SIG-M5 treated with dmso at 0.1 percent for 504 hours (cell line): ENCODE data around the gene TSPAN11.
"Not testable (repeated sequence)": the region's sequence is repeated elsewhere in the genome, so short reads cannot be mapped to it uniquely, and the experiment has no call there.

ENCODE experiments used
- DNase-seq: peaks from one replicate; lab custom pipeline; 2025; ENCODE audit not compliant: unreplicated experiment; lab: John Stamatoyannopoulos, UW

The TSPAN11 gene

DNA sequence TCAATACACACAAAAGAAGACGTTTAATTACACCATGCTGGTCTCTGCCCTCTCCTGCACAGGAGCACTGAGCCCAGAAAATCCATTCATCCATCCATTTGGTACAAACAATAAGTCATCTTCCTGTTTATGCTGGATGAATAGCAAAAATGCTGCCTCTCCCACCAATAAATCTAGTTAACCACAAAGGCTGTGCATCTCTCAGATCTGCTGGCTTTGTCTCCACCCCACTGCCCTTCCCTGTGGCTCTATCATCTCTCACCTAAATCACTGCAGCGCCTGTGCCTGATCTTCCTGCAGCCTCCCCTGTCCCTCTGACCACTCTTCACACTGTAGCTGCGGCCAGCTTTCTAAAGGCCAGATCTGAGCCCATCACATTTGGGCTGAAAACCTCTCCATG is 74.2 kb downstream of the TSPAN11 start:
- no peak for DNase-seq

DNA sequence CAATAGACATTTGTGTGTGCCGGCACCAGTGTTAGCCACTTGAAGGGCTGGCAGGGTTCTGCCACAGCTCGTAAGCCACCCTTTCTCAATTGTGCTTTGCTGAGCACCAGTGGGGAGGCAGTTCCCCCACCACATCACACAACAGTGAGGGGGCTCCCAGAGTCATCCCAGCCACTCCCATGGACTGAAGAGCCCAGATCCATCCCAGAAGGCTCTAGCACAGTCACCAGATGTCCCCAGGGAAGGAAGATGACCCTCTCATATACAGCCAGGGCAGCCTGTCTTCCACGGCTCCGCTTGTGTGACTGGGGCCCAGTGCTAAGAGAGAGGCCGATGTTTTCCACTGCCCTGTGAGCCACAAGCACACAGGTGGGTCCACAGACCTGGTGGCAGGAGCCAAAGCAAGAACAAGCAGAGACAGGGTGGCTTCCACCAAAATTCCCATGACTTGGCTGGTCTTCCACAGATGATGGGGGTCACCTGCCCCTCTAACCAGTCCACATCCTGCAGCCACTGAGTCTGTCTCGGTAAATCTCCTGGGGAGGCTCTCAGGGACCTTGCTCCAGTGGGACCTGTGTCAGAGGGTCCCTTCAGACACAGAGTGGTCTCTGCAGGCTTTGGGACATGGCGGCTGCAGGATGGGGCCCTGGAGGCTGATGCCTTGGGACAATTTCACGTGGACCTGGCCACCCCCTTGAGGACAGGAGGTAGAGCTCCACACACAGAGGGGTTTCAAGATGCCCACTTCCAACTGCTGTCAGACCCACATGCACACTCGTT is 75.2 kb downstream of the TSPAN11 start:
- no peak for DNase-seq

DNA sequence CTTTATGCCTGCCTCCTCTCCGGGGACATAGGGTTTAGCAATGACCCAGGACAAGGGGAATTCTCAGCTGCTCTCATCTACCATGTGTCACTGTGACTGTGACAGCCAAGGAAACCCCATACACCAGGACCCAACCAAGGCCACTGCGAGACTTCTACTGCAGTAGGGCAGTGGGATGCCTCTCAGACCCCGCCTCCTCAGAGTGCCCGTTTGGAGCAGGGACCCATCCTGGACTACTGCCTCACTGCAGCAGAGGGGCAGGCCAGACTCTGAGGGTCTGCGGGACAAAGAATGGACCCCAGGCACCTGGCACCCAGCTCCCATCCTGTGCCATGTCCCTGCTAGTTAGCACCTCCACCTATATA is 75.8 kb downstream of the TSPAN11 start:
- DNase-seq = no peak

DNA sequence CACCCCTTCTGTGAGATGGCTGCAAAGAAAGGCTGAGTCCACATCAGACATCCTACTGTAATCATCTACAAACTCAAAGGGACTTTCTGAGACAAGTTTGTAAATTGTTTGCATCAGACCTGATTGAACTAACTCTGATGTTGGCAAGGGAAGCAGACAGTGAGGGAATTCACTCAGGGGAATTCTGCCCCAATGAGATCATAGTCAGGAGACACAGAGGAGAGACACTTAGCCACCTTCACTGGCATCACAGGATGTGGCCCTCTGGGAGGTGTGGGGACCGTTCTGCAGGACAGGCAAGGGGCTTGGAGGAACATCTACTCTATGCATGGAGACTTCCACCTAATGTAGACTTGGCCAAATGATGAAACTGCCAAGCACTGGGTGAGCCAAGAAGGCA is 76.5 kb downstream of the TSPAN11 start:
- DNase-seq = no peak

DNA sequence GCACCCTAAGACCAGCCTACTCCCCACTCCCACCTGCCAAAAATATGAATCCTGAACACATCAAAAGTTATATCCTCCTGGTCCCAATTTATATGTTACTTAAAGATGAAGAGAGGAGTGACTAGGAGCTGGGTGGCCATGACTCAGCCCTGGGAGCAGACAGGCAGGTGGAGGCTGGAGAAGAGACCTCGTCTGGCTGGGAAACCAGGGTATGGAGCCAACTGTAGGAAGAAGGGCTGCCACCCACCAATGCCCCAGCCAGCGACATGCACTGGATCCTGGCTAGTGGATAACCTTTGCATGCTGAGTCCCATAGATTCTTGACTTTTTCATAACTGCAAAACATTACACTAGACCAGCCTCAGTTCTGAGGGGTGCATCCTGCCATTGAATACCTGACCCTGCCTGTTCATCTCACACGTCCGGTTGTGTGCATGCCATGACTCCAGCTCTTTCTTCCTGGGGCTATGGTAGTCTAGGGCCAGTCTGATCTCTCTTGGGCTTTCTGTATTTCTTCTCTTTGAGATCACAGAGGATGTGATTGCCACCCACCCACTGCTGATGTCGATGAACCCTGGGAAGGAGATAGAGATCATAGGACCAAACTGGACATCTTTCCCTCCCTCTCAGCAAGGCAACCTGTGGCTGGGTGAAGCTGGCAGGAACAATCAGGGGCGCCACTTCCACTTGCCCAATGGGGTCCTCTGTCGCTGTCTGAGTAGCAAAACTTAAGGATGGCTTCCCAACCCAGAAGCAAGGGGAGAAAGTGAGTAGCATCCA is 77.5 kb downstream of the TSPAN11 start:
- DNase-seq = no peak

DNA sequence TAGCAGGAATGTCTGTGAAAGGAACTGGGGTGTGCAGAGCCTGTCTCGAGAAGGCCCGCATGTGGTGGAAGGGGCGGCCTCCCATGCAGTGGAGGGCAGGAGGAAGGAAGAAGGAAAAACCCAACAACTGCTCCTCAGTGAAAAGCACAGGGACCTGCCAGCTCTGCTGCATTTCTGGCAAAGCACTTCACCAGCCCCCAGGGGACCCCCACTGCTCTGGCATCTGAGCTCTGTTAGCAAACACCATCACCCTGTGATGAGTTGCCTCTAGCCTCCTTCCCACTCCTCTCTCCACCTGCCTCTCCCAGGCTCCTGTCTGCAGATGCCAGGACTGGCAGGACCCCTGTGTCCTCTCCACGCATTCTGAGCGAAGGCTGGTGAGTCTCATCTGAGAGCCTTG is 78.1 kb downstream of the TSPAN11 start:
- DNase-seq = no peak

DNA sequence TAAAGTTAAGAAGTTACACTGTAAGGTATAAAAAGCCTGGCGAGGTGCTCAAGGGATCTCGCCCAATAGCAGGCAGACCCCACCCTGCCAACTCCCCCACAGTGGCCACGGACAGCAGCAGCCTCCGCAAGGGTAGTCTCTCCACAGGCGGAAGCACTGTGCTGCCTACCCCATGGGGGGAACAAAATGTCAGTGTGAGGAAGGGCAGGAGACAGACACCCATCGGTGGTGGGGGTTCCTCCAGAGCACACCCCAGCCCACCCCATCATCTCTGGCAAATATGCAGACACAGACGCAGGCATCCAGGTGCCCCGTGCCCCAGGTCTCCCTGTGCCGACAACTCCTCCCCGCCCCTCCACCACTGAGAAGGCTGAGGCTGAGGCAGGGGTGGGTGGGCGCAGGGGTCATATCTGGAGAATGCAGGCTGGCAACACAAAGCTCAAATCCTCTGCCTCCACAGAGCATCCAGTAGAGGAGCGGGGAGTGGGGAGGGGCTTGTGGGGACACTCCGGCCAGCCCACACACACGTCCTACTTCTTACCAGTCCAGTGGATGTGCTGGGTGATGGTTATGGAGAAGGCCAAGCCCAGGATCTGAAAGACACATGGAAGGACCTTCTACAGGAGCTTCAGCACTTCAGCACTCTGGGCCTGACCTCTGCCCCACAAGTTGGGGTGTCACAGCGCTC is 78.9 kb downstream of the TSPAN11 start:
- DNase-seq = no peak

DNA sequence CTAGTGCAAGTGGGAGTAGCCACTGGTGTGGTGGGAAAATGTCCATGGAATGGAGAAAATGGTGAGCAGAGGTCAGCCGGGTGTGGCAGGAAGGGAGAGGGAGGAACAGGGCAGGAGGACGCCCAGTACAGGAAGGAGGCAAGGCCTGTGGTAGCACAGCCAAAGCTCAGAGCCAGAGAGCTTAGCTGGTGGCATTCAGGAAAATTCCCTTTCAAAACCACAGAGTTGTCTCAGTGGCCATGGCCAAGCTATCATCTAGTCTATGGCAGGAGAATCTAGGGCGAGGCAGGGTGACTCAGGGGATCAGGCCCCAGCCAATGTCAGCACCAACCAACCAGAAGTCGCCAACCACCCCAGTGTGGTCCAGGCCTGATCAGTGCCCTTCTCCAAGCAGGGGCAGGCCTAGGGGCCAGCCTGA is 79.4 kb downstream of the TSPAN11 start:
- no peak for DNase-seq

DNA sequence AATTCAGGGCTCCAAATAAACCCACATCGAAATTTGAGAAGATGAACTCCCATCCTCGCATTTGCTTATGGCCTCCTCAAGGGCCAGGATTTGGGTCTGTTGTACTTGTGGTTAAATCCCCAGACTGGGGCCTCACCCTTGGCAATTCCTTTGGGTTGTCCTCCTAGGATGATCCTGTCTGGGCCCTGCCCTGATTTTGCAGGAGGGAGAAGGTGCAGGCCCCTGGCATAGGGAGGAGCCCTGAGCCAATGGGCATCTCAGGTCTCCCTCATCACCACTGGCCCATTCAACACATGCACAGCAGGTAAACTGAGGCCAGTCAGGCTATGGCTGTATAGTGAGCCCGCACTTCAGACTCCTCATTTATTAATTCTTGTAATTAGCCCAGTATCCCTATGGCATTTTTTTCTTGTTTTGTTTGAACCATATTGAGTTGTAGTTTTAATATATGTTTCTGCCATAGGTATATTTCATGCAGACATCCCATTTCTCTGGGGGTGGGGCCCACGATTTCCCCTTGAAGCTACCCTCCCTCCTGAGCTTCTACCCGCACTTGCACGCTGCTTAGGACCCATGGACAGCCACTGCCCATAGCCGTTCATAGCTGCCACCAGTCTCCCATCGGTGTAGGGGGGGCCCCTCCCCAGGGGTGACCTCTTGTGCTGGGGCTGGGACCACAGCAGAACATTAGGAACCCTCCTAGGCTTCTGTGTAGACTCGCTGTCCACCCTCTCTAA is 80.0 kb downstream of the TSPAN11 start:
- DNase-seq = no peak

DNA sequence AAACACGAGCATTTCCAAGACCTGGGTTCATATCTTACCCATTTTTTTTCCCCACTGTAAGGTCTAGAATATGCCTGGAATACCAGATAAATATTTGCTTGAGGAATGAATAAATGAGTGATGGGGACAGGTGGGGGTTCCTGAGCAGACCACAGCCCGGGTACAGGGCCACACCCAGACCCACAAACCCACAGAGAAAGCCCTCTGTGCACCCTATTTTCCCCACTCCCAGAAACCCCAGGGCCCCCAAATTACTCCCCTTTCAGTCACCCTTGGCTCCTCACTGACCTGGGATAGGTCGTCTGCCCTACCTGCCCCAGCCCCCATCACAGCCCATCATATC is 80.6 kb downstream of the TSPAN11 start:
- DNase-seq = no peak

DNA sequence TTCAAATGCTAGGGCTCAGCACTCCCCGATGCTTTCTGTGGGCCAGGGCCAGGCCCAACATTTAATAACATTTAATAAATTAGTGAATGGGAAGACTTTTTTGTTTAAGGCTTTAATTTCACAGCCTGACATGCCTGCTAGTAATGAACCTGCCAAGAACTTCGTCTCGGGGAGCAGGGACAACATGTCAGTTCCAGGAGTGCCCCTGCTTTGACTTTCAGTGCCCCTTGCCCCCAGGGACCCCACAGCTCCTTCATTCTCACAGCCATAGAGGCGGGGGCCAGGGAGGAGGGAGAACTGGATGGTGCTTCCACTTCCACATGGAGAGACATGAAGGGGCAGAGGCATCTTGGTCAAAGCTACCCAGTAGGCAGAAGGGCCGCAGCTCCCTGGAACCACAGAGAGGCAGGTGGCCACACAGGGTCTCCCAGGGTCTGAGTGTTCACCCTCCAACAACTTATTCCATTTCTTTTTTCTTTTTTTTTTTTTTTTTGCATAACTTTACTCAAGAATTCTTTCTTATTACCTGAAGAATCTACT is 81.2 kb downstream of the TSPAN11 start:
- no peak for DNase-seq

DNA sequence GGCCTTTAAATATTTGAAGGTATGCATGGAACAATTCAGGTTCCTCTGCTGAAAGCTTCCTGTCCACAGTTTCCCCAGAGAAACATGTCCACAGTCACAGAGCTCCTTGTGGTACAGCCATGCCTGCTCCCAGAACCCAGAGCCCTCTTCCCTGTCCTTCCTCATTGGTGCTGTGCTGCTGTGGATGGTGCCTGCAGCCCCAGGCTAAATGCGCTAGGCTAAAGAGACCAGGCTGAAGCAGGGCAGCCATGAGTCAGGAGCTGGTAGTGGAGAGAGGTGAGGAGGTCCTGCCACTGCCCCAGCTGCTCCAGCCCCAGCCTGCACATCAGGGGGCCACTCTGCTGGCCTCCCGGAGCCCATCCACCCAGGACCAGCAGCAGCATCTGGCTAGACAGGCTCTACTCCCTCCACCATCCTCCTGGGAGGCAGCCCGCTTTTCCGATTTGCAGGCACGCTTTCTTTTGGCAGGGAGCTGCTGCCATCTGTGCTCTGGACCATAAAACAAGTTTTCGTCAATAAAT is 81.8 kb downstream of the TSPAN11 start:
- no peak for DNase-seq

DNA sequence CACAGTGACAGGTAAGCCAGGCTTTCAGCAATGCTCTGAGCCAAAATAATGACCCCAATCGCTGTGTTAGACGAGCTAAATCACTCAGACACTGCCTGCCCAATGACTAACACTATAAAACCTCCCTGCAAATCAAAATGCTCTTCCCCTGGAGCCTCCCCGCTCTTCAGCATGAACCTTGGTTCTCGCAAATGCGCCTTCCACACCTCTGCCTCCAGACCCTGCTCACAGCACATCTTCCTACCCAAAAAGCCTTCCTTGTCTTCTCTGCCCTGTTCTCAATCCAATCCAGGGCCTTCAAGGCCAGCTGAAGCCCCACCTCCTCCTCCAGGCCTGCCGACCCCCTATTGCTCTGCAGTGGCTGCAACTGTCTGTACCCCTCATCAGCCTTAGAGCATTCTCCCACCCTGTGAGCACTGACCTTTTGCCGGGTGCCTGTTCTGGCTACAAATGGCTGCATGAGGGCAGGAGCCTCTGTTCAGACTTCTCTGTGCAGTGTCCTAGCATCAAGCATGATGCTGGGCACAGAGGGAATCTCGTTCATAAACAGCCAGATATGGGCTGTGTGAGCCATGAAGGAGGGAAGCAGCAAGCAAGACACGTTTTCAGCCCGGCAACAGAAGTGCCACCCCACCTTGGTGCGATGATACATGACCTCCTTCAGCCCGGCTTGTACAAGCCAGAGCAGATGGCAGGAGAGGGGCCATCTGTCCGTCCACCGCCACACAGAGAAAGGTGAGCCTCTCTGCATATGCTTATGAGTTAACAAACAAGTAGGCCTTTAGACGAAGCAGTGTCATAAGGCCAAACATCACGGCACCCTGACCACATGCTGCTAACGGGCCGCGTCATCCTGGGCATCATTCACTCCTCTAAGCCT is 82.7 kb downstream of the TSPAN11 start:
- no peak for DNase-seq

DNA sequence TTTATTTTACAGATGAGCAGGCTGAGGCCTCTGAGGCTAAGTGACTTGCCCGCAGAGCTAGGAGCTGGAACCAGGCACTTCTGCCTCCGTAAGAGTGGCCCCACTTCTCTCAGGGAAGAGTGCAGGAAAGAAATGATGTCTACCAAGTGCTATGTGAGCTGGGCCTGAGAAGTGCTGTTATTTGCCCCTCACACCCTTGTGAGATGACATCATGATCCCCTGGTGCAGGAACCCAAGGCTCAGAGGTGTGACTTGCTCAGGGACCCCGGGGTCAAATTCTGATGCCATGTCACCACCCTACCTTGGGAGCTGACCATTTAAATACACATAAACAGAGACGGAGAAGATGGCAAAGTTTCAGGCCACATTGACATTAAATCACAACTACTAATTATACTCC is 83.4 kb downstream of the TSPAN11 start:
- no peak for DNase-seq

DNA sequence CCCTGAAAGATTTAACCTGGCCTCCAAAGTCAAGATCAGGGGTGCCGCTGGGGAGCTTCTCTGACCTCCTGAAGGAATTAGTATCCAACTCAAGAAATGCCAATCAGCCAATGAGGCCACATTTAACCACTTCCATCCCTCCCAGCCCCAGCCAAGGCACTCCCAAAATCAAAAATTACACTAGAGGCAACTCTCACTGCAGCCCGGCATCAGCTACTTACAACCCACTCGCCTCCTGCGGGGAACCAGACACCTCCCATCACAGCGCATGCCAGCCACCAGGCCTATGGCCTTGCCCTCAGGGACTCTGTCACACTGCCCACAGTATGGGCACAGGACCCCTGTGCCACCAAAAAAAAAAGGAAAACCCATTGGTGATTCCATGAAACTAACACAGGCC is 84.8 kb downstream of the TSPAN11 start:
- no peak for DNase-seq

DNA sequence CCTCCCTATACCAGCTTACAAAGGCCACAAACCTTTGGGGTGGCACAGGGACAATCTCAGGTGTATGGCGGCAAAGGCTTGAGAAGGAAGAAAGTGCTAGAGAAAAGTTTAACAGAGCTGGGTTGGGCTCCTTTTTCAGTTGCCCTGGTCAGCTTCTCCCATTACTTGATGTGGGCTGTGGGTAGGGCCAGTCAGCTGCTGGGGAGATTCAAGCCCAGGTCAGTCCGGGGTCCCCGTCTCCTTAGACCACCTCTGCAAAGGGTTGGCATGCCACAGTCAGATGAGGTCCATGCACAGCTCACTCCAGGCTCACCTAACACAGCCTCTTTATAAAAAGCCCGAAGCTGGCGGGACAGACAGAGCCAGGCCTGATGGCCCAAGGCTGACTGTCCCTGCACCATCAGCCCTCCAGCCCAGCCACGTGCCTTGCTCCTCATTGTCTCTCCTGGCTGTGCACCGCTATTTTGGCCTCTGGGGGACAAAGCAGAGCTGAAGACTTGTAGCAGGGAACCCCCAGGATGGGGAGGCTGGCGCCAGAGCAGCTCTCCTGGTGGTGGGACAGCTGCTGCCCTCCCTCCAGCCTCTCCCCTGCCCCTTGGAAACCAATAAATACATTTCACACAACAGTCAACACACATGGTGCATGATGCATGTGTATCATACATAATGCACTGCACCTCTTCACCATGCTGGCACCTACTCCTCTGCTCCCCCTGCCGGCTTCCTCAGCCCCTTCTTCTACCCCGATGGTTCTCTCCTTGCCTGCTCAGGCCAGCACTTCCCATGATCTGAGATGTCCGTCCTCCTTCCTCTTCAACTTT is 85.4 kb downstream of the TSPAN11 start:
- no peak for DNase-seq

DNA sequence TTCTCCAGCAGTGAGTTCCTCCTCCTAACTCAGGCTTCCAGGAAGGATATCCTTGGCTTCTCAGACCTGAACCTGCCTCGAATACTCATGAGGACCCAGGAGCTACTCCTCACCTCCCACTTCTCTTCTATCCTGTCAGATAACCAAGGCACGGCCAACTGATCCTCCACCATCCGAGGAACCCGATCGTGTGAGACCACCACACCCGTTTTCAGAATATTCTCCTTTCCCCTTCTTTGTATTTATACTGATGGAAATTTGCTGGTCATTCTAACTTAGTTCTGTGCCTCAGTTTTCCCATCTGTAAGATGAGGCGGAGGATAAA is 86.0 kb downstream of the TSPAN11 start:
- not testable (repeated sequence) for DNase-seq

DNA sequence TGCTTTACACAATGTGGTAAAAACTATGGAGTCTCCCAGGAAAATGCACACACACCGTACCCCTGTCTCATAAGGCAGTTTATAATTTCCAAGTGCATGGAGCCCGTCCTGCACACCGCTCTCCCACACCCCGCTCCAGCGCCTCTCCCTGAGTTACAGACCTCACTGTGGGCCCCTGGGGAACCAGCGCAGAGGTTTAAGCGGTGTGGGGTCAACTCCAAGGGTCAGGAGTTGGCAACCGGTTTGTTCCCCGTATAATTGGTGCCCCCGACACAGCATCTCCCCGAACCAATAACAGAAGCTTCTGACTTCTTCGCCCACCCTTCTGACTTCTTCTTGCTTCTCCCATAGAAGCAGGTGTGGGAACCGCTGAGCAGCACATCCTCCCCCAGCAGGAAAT is 88.7 kb downstream of the TSPAN11 start:
- no peak for DNase-seq

DNA sequence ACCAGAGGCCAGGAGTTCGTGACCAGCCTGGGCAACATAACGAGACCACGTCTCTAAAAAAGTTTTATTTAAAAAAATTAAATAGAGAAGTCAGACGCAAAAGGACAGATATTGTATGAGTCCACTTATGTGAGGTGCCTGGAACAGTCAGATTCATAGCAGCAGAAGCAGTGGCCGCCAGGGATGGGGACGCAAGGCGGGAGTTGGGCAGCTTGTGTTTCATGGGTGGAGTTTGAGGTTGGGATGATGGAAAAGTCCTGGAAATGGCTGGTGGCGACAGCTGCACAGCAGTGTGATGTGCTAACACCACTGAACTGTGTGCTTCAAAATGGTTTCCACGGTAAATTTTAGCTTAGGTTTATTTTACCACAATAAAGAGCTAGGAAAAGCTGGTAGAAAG is 89.5 kb downstream of the TSPAN11 start:
- DNase-seq = no peak
